HUDEP-2 (cell line): ENCODE results near the gene NDUFV3.
"Not testable (repeated sequence)": the region's sequence is repeated elsewhere in the genome, so short reads cannot be mapped to it uniquely, and the experiment has no call there.

ENCODE experiments used
- DNase-seq, 76 experiments: peaks; one replicate each; lab custom pipeline; 2025; ENCODE audit not compliant: unreplicated experiment in 76 of 76; lab: John Stamatoyannopoulos, UW

Gene NDUFV3

GRCh38 chr21:42892931-42893755 is at the start of gene NDUFV3:
TSS of gene NDUFV3 (plus strand) at chr21:42893309. CDS start at chr21:42893334, 25 bp downstream.
- peak; percentile 82 to 100 (median 100) for DNase-seq

GRCh38 chr21:42844411-42845113 is 48.5 kb upstream of the NDUFV3 start:
- no peak for DNase-seq

GRCh38 chr21:42845296-42845965 is 47.7 kb upstream of the NDUFV3 start:
- DNase-seq = no peak

GRCh38 chr21:42846221-42846620 is 46.9 kb upstream of the NDUFV3 start:
- DNase-seq = no peak

- DNase-seq = no peak
These were observed 45.9 kb upstream of the NDUFV3 start for GRCh38 chr21:42847051-42847707.

- DNase-seq = no peak
These were observed 45.4 kb upstream of the NDUFV3 start for GRCh38 chr21:42847726-42848125.

GRCh38 chr21:42848144-42848931 is 44.8 kb upstream of the NDUFV3 start:
- DNase-seq = not testable (repeated sequence)

- no peak for DNase-seq
These were observed 44.0 kb upstream of the NDUFV3 start for GRCh38 chr21:42848932-42849758.

- DNase-seq = no peak
These were observed 43.2 kb upstream of the NDUFV3 start for GRCh38 chr21:42849759-42850412.

- DNase-seq = no peak
These were observed 42.6 kb upstream of the NDUFV3 start for GRCh38 chr21:42850463-42850862.

GRCh38 chr21:42850866-42851391 is 42.2 kb upstream of the NDUFV3 start:
- DNase-seq = peak in 50 of 76 experiments; percentile 13 to 65 (median 39)

- DNase-seq = no peak
These were observed 41.1 kb upstream of the NDUFV3 start for GRCh38 chr21:42851812-42852665.

GRCh38 chr21:42852925-42853570 is 40.1 kb upstream of the NDUFV3 start:
- no peak for DNase-seq

- DNase-seq = no peak
These were observed 39.5 kb upstream of the NDUFV3 start for GRCh38 chr21:42853621-42854020.

- no peak for DNase-seq
These were observed 38.7 kb upstream of the NDUFV3 start for GRCh38 chr21:42854246-42855010.

- DNase-seq = no peak
These were observed 37.8 kb upstream of the NDUFV3 start for GRCh38 chr21:42855171-42855936.
